HepG2 (cell line): ENCODE data around the gene B3GNT9. TPM values are rescaled to one million over a fixed set of nuclear protein-coding genes. Genes with fewer than 3 reads are reported as not detected.

Source experiments
- ATF7-NPFF ChIP-seq: sonication (generic); formaldehyde crosslinking; IDR thresholded peaks from 2 replicates; pipeline ENCODE4 v1.8.1; 2023; ENCODE audit warnings: mild to moderate bottlenecking, low read depth, missing genetic modification reagents, moderate library complexity
- CHCHD3 ChIP-seq: sonication (generic); formaldehyde crosslinking; IDR thresholded peaks from 2 replicates; pipeline ENCODE4 v1.8.0; 2022; ENCODE audit warnings: mild to moderate bottlenecking, missing genetic modification reagents, moderate library complexity
- ETS1 ChIP-seq: sonication (generic); formaldehyde crosslinking; IDR thresholded peaks from 2 replicates; pipeline ENCODE4 v1.4.0; 2020; ENCODE audit warnings: missing genetic modification reagents
- FUBP1 ChIP-seq: sonication (generic); formaldehyde crosslinking; IDR thresholded peaks from 2 replicates; pipeline ENCODE4 v1.5.1; 2020; ENCODE audit warnings: missing genetic modification reagents, mild to moderate bottlenecking, borderline replicate concordance
- GABPB1 ChIP-seq: IDR thresholded peaks from 2 replicates; pipeline ENCODE4 v1.6.1; 2016; ENCODE audit warnings: mild to moderate bottlenecking, missing genetic modification reagents, moderate library complexity, missing compliant biosample characterization
- HDAC1 ChIP-seq: sonication (generic); formaldehyde crosslinking; IDR thresholded peaks from 2 replicates; pipeline ENCODE4 v1.5.1; 2020; ENCODE audit warnings: mild to moderate bottlenecking, missing genetic modification reagents
- IRX3 ChIP-seq: sonication (generic); formaldehyde crosslinking; IDR thresholded peaks from 2 replicates; pipeline ENCODE4 v1.8.1; 2023; ENCODE audit warnings: mild to moderate bottlenecking, low read depth, missing genetic modification reagents, borderline replicate concordance
- KDM3A ChIP-seq: IDR thresholded peaks from 2 replicates; pipeline ENCODE4 v1.6.1; 2018; ENCODE audit warnings: low read depth, missing compliant biosample characterization
- KLF11 ChIP-seq: IDR thresholded peaks from 2 replicates; pipeline ENCODE4 v1.6.1; 2016; ENCODE audit warnings: missing compliant biosample characterization
- MBNL3 ChIP-seq: fragments of 250-450 bp; sonication (Bioruptor Pico); conservative IDR thresholded peaks from 2 replicates; pipeline ENCODE4 v1.8.0; 2022; ENCODE audit warnings: mild to moderate bottlenecking, inconsistent platforms
- MTF1 ChIP-seq: sonication (generic); formaldehyde crosslinking; IDR thresholded peaks from 2 replicates; pipeline ENCODE4 v1.5.0; 2020; ENCODE audit warnings: missing genetic modification reagents
- NPAS2 ChIP-seq: sonication (generic); formaldehyde crosslinking; IDR thresholded peaks from 2 replicates; pipeline ENCODE4 v1.8.0; 2022; ENCODE audit warnings: mild to moderate bottlenecking, missing genetic modification reagents, borderline replicate concordance
- RBAK ChIP-seq: sonication (generic); formaldehyde crosslinking; IDR thresholded peaks from 2 replicates; pipeline ENCODE4 v1.5.1; 2020; ENCODE audit warnings: mild to moderate bottlenecking, missing genetic modification reagents
- RBM39 ChIP-seq: fragments of 200-400 bp; formaldehyde crosslinking; IDR thresholded peaks from one replicate; pipeline ENCODE4 v1.6.1; 2018; ENCODE audit warnings: antibody characterized with exemption, mild to moderate bottlenecking, low read depth, low read length; ENCODE audit not compliant: poor library complexity, severe bottlenecking
- RCOR2 ChIP-seq: IDR thresholded peaks from 2 replicates; pipeline ENCODE4 v1.6.1; 2016; ENCODE audit warnings: missing biosample characterization, missing genetic modification reagents
- SP2 ChIP-seq: sonication (generic); formaldehyde crosslinking; IDR thresholded peaks from 2 replicates; pipeline ENCODE4 v1.5.1; 2020; ENCODE audit warnings: mild to moderate bottlenecking, missing genetic modification reagents
- SSRP1 ChIP-seq: IDR thresholded peaks from 2 replicates; pipeline ENCODE4 v1.6.1; 2016; ENCODE audit warnings: control low read depth
- TSC22D2 ChIP-seq: sonication (generic); formaldehyde crosslinking; IDR thresholded peaks from 2 replicates; pipeline ENCODE4 v1.5.1; 2020; ENCODE audit warnings: missing genetic modification reagents, mild to moderate bottlenecking, borderline replicate concordance
- XBP1 ChIP-seq: sonication (generic); formaldehyde crosslinking; IDR thresholded peaks from 2 replicates; pipeline ENCODE4 v1.5.0; 2020; ENCODE audit warnings: missing genetic modification reagents
- XRCC5 ChIP-seq: fragments of 200-400 bp; formaldehyde crosslinking; optimal IDR thresholded peaks from 2 replicates; pipeline ENCODE3; 2017; ENCODE audit warnings: mild to moderate bottlenecking, low read length
- ZFP41 ChIP-seq: sonication (generic); formaldehyde crosslinking; IDR thresholded peaks from 2 replicates; pipeline ENCODE4 v1.4.0; 2020; ENCODE audit warnings: mild to moderate bottlenecking, missing genetic modification reagents, borderline replicate concordance
- ZNF460 ChIP-seq: sonication (generic); formaldehyde crosslinking; IDR thresholded peaks from 2 replicates; pipeline ENCODE4 v1.5.1; 2020; ENCODE audit warnings: missing genetic modification reagents, mild to moderate bottlenecking, borderline replicate concordance
- ZNF501 ChIP-seq: sonication (generic); formaldehyde crosslinking; IDR thresholded peaks from 2 replicates; pipeline ENCODE4 v1.5.1; 2020; ENCODE audit warnings: mild to moderate bottlenecking, moderate library complexity, missing genetic modification reagents
- ZNF644 ChIP-seq: IDR thresholded peaks from 2 replicates; pipeline ENCODE4 v1.6.1; 2016; ENCODE audit warnings: low read depth
- ZNF737 ChIP-seq: sonication (generic); formaldehyde crosslinking; IDR thresholded peaks from 2 replicates; pipeline ENCODE4 v1.5.0; 2020; ENCODE audit warnings: missing genetic modification reagents, mild to moderate bottlenecking, borderline replicate concordance
- ZNF775 ChIP-seq: sonication (generic); formaldehyde crosslinking; IDR thresholded peaks from 2 replicates; pipeline ENCODE4 v1.4.0; 2020; ENCODE audit warnings: missing genetic modification reagents, mild to moderate bottlenecking, moderate library complexity, borderline replicate concordance
- polyA plus RNA-seq, 8 experiments: library from polyadenylated mRNA; depleted of rRNA in 3 of 8; stranded (reverse) in 7 of 8; unstranded in 1 of 8; fragments of >200 nt; fragmentation: Illumina TruSeq in 4 of 8; extraction: Trizol in 4 of 8; gene quantifications; 2 replicates each; pipeline versions ENCODE4 v1.2.1 to v1.2.3, GENCODE V29; 2011 to 2016; ENCODE audit warnings: low read depth in 4 of 8, missing spikeins in 1 of 8, mixed read lengths in 1 of 8; ENCODE audit not compliant: insufficient read depth in 1 of 8
- total RNA-seq, 5 experiments: library from RNA; depleted of rRNA; stranded (reverse); fragments of >200 nt; fragmentation: Illumina TruSeq; extraction: Trizol; gene quantifications; 2 replicates each; pipeline ENCODE4 v1.2.3, GENCODE V29; 2016; ENCODE audit warnings: low read depth in 1 of 5
- TF ChIP-seq, protein P1 (sequence below): sonication (generic); formaldehyde crosslinking; IDR thresholded peaks from 2 replicates; pipeline ENCODE4 v1.4.0; 2020; ENCODE audit warnings: mild to moderate bottlenecking, missing genetic modification reagents, borderline replicate concordance
- TF ChIP-seq, protein P2 (sequence below): IDR thresholded peaks from 2 replicates; pipeline ENCODE4 v1.6.1; 2016; ENCODE audit warnings: mild to moderate bottlenecking, missing biosample characterization, missing genetic modification reagents

Gene B3GNT9
- total and polyA plus RNA-seq, 2 of the 13 experiments (the other 11 are each of a cell fraction or from before 2014, with no cell fraction given): 1.5 to 3.1 TPM

- TF ChIP-seq ZNF460 (CRISPR knock-in tag): no peak
- TF ChIP-seq MTF1: no peak
- TF ChIP-seq NPAS2: no peak
- no peak for TF ChIP-seq KDM3A (CRISPR knock-in tag)
- TF ChIP-seq ZNF737: no peak
- TF ChIP-seq RBM39: no peak
- no peak for TF ChIP-seq RBAK (CRISPR knock-in tag)
- TF ChIP-seq, protein P1, sequence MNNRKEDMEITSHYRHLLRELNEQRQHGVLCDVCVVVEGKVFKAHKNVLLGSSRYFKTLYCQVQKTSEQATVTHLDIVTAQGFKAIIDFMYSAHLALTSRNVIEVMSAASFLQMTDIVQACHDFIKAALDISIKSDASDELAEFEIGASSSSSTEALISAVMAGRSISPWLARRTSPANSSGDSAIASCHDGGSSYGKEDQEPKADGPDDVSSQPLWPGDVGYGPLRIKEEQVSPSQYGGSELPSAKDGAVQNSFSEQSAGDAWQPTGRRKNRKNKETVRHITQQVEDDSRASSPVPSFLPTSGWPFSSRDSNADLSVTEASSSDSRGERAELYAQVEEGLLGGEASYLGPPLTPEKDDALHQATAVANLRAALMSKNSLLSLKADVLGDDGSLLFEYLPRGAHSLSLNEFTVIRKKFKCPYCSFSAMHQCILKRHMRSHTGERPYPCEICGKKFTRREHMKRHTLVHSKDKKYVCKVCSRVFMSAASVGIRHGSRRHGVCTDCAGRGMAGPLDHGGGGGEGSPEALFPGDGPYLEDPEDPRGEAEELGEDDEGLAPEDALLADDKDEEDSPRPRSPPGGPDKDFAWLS (CRISPR knock-in tag): no peak
- no peak for TF ChIP-seq GABPB1 (CRISPR knock-in tag)
- no peak for TF ChIP-seq RCOR2 (CRISPR knock-in tag)
- TF ChIP-seq ATF7-NPFF (CRISPR knock-in tag): no peak
- TF ChIP-seq XBP1 (CRISPR knock-in tag): no peak
- no peak for TF ChIP-seq TSC22D2
- TF ChIP-seq KLF11 (CRISPR knock-in tag): no peak
- 0 out of 2 replicates have a peak, but pooled peaks have one; percentile 27 for TF ChIP-seq SP2 (CRISPR knock-in tag)
- 0 out of 2 replicates have a peak, but pooled peaks have one; percentile 0 for TF ChIP-seq HDAC1 (CRISPR knock-in tag)
- TF ChIP-seq XRCC5: no peak
- TF ChIP-seq, protein P2, sequence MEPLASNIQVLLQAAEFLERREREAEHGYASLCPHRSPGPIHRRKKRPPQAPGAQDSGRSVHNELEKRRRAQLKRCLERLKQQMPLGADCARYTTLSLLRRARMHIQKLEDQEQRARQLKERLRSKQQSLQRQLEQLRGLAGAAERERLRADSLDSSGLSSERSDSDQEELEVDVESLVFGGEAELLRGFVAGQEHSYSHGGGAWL (CRISPR knock-in tag): no peak
- TF ChIP-seq ZNF501 (CRISPR knock-in tag): 0 out of 2 replicates have a peak, but pooled peaks have one; percentile 8
- no peak for TF ChIP-seq SSRP1 (CRISPR knock-in tag)
- no peak for TF ChIP-seq IRX3 (CRISPR knock-in tag)
- no peak for TF ChIP-seq ZFP41
- TF ChIP-seq ZNF775 (CRISPR knock-in tag): no peak
- TF ChIP-seq CHCHD3 (CRISPR knock-in tag): no peak
- no peak for TF ChIP-seq ETS1 (CRISPR knock-in tag)
- 0 out of 2 replicates have a peak, but pooled peaks have one; percentile 20 for TF ChIP-seq FUBP1 (CRISPR knock-in tag)
- TF ChIP-seq MBNL3: no peak
- TF ChIP-seq ZNF644 (CRISPR knock-in tag): 0 out of 2 replicates have a peak, but pooled peaks have one; percentile 14
Observed at GRCh38 chr16:67111951-67112444, 38.8 kb downstream of the B3GNT9 start (continued).
